Measurements from ENCODE around the gene USP46.
A peak's percentile ranks its signal among the peaks of the same experiment; 100 is the strongest.

The USP46 gene

DNA sequence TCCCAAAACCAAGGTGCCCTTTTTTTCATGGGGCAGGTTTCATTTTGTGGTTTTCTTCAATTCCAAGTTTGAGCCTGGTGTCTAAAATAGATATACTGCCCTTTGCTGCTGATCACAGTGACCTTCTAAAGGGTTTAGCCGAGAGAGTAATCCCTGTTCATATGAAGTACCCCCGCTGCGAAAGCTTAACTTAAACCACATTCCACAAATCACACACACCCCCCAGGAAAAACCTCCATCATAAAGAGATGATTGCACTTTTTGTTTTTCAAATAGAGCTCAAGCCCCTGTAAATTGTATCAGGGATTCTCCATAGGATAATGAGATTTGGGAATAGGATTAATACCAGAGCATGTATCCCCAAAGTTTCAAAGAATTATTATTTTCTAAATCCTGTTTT, 90.8 kb downstream of the USP46 start:
- DNase-seq = no peak

DNA sequence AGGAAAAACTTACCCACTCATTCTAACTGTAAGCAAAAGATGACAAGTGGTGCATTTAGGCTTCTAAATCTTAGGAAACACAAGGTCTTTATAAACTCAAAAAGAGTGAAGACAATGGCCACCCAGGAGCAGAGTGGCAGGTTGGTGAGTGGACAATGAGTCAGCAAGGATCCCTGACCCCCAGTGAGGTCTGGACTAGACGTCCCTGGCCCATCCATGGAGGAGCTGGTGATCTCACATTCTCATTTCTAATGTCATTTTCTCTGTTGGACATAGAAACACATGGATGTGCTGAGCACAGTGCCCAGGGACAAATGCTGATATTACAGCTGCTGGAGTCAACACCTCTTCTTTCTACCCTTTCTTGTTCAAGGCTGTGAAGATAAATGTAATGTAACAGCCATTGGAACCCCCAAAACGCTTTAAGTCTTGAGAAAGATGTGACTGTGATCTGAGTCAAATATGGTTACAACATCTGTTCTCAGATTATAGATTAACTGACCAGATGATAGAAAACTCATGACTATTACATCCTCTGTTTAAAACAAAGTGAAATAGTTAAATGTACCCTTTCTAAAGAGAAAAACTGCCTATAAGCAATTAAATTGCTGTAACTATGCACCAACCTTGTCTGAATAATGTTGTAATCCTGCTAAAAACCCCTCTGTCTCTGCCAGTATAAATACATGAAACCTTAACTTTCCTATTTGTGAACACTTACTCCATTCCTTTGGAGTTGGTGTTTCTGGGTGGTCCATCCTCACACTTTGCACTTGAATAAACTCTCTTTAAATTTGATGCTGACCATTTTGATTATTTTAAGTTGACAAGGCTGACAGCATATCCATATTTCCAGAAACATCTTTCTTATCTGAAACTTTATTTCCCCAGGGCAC, 92.7 kb downstream of the USP46 start:
- no peak for DNase-seq

DNA sequence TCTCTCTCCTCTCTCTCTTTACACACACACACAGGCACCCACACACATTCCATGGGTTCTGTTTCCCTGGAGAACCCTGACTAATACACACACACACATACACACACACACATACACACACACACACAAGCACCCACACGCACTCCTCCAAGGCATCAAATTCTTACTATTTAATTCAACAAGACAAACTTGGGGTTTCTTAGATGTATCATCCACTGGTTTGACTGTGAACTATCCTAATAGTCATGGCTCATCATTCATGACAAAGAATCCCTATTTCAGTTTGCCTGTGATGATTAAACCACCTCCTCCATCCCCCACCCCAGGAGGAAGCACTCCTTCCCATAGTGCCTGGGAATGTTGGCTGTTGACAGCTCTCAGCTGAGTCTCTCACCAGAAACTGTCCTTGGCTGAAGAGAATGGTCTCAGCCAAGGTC, 98.2 kb downstream of the USP46 start:
- no peak for DNase-seq

DNA sequence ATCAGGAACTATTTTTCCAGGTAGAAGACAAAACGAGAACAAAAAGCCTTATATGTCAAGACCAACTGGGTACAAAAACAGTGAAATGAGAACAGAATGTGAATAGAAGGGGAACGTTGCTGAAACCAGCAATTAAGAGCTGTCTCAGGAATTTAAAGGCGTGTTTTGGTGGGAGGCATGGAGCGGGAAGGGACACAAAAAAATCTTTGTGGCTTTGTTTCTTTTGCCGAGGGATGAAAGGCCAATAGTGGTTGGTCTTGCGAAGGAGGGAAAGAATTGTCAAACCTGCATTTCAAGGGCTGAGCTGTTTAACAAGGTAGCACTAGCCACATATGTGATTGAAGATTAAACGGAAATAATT, 103.8 kb downstream of the USP46 start:
- no peak for DNase-seq

DNA sequence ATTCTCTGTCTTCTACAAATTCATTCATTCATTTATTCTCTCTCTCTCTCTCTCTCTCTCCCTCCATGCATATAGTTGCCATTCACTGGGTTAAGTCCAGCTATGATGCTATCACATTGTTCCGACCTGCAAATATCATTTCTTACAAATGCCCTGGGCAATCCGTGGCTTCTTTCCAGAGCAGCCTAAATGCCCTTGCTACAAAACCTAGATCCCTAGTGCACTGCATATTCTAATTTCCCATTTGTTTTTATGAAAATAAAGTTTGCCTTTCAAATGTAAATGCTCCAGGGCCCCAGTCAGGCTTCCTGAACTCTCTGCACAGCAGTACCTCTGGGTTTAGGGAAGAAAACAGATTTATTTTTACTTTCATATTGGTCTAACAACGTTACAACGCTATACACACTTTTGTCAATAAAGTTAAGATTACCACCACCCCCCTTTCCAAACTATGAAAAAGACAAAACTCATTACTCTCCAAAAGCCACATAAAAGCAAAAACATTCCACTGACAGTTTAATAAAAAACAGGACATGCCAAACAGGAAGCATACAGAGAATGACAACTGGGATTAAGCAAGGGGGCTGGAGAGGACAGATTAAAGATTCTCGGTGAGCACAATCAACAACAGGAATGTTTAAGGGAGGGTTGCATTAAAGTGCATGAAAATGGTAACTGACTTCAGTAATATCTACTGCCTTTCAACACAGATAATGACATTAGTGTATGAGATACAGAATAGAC, 104.3 kb downstream of the USP46 start:
- no peak for DNase-seq

DNA sequence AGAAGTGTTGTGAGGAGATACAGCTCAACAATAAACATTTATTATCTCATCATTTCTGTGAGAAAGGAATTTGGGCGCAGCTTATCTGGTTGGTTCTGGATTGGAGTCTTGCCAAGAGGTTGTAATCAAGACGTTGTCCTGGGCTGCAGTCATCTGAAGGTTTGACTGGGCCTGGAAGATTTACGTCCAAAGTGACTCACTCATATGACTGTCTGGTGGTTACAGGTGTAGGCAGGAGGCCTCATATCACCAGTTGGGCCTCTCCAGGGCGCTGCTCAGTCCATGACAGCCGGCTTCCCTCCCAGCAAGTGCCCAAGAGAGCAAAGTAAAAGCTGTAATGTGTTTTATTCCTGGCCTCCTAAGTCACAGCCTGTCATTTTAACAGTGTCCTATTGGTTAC, 106.3 kb downstream of the USP46 start:
- DNase-seq = no peak

DNA sequence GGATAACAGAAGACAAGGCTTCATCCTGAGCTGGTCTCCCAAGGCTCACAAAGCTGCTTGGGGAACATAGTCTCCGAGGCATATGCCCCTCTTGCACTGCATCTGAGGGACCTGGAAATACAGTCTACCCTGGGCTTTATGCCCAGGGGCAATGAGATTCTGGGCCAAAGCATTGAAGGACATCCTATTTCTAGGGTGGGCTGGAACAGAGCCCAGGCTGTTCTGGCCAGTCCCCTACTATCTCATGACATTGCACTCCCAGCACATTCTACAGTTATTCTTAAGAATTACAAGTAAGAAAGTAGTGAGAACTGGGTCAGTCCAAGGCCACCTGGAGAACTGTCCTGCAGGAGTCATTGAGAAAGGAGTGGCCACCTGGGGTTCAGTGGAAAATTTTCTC, 107.6 kb downstream of the USP46 start:
- no peak for DNase-seq

DNA sequence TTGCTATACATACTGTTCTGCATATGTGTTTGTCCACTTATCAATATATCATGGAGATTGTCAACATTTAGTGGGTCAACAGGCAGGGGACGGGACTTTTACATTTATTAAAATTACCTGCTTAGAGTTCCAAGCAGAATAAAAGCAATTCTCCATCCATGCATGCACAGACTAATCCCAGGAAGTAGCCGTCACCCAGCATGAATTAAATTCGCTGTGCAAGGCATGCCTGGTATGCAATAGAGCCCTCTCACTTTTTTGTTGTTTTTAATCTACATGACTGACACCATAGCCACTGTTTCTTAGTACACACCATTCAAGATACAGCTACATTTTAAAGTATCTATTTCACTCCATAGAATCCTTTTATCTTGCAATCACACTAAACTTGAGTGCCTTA, 108.9 kb downstream of the USP46 start:
- no peak for DNase-seq

DNA sequence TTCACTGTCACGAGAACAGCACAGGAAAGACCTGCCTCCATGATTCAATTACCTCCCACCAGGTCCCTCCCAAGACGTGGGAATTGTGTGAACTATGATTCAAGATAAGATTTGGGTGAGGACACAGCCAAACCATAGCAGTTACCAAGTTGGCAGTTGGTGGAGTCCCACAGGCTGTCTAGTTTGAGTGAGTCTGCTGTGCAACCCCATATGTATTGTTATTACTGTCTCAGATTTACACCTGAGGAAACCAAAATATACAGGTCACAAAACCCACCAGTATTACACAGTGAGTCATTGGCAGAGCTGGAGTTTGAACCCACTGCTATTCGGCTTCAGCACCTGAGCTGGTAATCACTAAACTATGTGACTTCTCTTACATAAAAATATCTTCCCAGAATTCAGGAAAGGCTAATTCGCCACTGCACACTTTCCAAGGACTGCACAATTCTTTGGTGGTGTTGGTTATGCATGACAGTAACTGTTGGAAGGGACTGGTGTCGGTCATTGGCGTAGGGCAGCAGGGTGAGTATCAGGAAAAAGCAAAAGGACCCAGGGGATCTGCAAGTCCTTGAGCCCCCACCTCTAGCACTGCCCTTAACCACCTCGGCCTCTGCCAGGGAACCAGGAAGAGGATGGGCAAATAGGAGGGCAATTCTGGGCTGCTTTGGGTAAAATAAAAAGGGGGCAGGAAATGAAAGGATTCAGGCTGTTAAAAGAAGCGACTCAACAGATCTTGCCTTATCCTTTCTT, 110.1 kb downstream of the USP46 start:
- DNase-seq = no peak

DNA sequence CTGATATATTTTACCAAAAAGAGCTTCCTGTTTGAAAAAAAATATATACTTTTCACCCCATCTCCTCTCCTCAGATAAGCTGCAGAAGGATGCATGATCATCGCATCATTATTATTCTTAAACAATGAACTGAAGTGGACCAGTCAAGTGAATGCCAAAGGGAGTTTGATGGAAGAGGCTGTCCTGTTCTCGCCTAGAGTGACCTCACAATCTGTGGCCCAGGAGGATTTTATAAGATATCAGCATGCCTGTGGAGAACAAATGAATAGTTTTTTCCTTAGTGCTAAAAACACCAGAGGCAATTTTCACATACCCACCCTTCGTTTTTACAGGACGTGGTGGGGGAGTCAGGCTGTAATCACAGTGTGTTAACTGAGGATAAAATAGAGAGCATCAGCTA, 112.7 kb downstream of the USP46 start:
- no peak for DNase-seq

DNA sequence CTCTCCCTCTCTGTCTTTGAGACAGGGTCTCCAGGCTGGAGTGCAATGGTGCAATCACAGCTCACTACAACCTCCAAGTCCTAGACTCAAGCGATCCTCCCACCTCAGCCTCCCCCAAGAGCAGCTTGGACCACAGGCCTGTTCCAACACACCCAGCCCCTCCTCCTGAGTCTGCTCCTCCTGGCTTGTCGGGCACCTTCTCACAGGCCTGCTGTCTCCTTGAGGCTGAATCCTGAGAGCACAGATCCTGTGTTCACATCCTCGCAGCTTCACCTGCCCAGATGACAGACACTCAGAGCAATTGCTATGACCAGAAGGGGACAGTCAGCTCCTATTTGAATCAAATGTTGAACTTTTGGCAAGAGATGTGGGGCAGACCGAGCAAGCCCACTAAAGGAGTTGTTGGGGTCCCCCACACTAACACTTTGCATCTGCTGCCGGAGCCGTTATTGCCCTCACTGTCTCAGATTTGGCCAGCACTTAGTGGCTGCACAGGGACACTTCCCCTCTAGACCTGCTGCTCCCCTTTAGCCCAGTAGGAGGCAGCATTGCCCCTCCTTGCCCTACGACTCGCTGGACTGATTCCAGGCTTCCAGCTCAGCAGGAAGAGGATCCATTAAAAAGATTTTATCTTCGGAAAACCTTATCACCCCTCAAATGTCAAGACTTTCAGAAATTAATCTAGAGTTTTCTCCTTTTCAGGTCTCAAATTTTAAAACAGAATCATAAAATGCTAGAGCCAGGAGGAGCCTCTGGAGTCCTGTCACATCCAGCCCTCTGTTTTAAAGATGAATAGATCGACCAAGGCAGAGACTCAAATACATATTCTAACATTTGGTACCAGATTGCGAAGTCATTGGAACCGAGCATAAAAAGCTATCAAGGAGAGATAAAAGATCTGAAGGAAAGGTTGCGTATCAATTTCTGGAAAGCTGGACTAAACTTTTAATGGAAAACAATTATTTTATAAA, 113.7 kb downstream of the USP46 start:
- DNase-seq = peak in 5 of 6 experiments; percentile 13 to 44 (median 25)

All from stimulated activated naive CD4-positive, alpha-beta T cell (primary cell).